CD1c-positive myeloid dendritic cell (primary cell): Measurements from ENCODE around the gene TSPAN13.
"Not testable (repeated sequence)": the region's sequence is repeated elsewhere in the genome, so short reads cannot be mapped to it uniquely, and the experiment has no call there.

Experiments
- DNase-seq: peaks from one replicate; pipeline ENCODE4 v3.0.0-alpha.2; 2016; ENCODE audit errors: extremely low spot score

The TSPAN13 gene

DNA sequence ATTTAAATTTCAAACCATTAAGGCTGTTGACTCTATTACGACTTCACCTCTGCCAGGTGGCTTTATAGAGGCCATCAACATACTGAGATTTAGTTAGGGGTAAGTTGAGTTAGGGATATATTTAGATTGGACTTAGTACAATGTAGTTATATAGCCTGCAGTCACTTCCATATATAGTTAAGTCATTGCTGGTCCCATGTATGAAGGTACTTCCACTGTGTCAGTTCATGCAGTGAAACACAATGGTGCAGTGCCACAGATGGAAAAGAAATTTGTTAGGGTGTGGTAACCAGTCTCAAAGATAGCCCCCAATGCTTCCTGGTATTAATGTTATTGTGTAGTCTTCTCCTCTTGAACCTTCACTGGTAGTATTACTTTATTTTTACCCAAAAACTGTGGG lies 12.6 kb upstream of the TSPAN13 start:
- DNase-seq, result no peak

DNA sequence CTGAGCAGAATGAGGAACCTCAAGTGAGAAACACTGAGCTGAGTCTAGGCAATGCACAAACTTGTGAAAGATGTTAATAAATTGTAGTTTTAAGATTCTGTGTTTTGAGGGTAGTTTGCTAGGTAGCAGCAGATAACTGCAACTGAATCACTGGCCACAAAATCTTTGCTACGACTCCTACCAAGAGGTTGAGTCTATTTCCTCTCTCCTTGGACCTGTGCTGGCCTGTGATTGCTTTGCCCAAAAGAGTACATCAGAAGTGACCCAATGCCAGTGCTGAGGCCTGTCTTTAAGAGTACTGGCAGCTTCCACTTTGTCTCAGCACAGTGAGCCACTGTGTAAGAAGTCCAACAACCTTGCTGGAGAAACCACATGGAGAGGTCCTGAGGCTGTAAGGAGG lies 11.9 kb upstream of the TSPAN13 start:
- DNase-seq, result no peak

DNA sequence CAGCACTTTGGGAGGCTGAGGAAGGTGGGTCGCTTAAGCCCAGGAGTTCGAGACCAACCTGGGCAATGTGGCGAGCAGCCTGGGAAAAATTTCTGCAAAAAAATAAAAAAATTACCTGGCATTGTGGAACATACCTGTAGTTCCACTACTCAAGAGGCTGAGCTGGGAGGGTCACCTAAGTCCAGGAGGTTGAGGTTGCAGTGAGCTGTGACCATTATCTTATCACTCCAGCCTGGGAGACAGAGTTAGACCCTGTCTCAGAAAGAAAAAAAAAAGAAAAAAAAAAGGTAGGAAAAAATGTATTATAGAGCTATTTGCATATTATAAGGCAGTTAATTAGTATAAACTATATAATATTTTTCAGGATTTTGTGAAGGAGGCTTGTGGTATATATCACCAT lies 11.0 kb upstream of the TSPAN13 start:
- DNase-seq, result no peak

DNA sequence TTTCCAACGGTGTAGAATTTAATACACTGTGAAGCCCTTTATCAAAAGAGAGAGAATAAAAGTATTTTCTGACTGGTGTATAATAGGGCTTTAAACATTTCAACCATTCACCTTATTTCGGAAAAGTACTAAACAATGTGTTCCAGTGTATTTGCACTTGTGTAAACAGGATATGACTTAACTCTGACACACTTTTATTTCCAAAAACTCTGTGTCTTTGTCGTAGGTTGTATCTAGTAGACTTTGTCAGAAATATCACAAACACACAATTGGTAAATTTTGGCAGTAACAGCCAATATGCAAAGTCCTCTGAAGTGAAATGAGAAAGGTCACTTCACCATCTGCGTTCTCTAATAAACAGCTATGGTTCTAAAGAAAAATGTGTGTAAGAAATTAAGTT lies 10.3 kb upstream of the TSPAN13 start:
- DNase-seq, result no peak

DNA sequence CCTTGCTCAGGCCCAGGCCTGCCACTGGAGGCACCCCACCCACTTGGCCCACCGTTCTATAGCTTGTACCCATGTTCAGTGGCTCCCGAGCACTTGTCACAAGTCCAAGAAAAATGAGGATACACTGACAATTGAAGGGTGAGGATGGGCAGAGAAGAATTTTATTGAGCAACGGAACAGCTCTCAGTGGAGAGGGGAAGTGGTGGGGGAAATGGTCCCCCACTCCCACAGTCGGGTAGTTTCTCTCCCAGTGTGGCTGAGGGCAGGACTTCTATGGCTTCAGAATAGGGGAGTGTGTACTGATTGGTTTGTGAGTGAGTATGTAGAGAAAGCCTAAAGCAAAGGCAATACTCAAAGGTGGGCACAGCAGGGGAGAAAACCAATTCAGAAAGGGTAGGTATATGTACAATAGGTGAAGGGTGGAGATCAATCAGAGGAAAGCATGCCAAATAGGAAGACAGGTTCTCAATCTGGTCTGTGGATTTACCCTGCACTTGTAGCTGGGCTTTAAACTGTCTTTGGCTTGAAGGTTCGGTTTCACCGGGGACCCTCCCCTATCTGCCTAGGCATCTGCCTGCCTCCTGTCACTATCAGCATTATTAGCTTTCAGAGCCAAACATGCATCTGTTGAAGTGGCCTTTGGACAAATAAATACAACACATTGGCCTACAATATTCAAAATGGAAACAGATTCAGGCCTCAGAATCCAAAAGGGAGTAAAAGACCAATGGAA lies 8.9 kb upstream of the TSPAN13 start:
- DNase-seq, result no peak

DNA sequence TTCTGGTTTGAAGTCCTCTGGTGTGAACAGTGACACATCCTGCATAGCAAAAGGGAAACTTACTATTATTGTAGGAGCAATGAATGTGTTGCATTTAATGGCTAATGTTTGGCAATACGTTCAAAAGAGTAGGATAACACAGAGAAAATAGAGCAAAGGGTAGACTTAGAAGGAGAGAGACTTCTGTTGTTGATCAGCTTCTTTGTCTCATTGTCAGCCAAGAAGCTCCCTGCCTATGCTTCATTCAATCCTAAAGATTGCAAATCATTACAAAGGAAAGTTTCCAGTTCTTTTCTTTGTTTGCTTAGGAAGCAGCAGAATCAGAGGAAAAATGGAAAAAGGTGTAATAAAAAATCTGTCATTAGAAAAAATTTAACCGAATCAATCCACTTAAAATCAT lies 7.9 kb upstream of the TSPAN13 start:
- DNase-seq, result no peak

DNA sequence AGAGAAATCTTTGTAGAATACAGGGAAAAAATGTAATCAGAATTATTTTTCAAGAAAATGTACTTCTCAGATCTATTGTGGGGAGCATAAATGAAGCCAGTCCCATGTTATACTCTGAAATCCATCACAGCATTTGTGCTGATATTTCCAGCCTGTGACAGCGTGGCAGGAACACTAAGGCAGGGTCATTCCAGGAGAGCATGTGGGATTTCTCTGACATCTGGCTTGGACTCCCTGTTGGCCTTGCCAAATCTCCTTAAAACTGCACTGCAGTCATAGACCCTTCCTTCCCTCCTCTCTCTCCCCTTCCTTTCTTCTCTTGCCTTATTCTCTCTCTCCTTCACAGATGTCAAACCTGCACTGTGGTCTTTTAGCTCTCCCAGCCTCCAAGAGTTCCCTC lies 6.5 kb upstream of the TSPAN13 start:
- no peak for DNase-seq

DNA sequence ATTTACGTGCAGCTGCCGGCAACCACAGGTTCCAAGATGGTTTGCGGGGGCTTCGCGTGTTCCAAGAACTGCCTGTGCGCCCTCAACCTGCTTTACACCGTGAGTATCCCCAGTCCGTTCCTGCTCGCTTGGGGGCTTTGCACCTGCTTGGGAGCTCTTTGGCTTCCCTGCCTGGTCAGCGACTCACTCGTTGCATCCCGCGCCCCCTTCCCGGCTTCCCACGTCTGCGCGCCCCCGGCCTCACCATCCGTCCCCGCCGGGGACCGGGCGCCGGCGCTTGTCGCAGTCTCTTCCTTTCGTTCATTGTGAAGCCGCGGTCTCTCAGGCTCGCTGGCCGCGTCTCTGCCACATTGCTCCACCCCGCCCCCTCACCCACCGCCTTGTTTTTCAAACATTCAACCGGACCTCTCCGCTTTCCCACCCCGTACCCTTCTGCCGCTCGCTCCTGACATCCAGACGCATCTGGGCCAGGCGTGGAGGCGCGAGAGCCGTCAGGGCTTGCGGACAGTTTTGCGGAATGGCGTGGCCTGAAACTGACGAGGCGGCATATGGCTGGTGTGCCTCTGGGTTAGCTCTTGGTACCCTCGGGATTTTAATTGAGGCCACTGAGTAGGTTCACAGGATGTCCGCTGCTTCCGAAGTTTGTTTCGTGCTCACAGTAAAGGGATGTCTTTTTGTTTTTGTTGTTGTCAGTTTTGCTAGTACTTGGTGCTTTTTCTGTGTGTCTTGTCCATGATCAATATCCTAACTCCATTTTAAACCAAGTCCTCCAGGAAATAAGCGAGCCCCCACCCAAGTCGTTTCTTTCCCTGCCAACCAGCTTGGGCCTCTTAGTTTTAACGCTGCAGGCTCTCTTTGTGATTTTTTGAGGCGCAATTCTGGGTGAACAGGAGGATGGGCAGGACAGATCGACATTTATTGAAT lies 639 bp downstream of the TSPAN13 start:
- DNase-seq, result peak; percentile 23

DNA sequence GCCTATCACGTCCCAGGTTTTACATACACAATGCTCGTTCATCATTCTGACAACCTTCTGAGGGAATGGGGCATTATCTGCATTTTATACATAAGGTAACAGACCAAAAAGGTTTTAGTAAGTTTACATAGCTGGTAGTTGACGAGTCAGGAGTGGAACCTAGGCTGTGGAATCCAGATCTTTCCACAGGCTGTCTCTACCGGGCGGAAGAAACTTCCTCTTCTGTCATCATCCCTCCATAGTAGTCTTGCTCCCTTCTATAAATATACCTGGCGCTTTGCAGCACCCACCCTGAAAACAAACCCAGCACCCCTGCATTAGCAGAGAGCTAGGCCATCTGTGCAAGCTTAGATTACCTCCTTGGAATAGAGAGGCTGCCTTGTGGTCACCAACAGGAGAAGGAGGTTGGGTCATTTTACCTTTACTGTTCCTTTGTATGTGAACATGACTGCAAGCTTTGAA lies 1.3 kb downstream of the TSPAN13 start:
- no peak for DNase-seq

DNA sequence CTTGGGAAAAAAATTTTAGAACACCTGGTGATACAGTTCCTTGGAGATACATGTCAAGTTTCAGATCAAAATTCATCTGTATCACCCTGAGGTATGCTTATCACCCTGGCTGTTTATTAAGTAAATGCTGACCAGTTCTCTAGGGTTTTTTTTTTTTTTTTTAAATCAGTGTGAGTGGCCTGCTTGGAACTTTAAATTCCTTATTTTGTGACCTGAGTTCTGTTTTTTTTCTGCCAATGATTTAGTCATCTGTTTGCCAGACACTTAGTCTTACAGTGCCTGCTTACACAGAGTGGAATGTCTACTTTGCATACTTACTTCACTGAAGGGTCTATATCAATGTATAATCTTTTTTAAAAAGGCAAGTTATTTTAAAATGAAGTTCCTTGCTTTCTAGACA lies 1.8 kb downstream of the TSPAN13 start:
- no peak for DNase-seq

DNA sequence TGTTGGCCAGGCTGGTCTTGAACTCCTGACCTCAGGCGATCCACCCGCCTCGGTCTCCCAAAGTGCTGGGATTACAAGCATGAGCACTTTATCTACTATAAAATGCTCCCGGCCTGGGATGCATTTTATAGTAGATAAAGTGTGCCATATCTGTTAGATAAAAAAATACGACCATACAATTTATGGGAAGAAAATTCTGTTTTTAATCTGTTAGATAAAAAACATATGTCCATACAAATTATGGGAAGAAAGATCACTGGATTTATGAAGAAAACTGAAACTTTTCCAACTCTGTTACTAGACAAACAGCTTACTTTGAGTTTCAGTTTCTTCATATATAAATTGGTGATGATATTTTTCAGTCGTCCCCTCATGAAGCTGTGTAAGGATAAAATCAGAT lies 4.5 kb downstream of the TSPAN13 start:
- no peak for DNase-seq

DNA sequence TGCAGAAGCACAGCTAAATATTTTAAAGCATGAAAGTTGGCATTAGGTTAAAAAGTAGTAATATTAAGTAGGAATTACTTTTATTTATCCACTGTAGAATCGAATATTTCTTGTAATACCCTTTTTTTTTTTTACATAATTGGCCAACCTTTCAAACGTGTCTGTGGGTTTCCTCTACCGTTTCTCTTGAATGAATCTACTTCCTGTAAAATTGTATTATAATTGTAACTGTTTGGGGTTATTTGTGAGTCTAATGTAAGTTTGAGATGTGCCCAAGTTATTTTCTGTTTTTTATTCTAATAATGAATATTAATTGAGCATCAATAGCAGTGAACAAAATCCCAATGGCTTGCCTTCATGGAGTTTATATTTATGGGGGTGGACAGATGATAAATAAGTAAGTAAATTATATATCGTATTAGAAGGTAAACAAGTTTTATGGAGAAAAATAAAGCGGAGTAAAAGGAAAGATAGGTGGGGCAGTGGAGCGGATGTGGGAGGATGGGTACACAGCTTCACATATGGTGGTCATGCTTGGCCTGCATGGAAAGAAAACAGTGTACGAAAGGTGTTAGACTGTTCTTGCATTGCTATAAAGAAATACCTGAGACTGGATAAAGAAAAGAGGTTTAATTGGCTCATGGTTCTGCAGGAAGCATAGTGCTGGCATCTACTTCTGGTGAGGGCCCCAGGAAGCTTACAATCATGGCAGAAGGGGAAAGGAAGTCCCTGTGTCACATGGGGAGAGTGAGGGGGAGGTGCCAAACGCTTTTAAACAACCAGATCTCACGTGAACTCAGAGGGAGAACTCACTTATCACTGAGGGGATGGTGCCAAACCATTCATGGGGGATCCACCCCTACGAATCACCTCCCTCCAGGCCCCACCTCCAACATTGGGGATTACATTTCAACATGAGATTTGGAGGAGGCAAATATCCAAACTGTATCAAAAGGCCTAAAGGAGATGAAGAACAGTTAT lies 5.4 kb downstream of the TSPAN13 start:
- DNase-seq, result no peak

DNA sequence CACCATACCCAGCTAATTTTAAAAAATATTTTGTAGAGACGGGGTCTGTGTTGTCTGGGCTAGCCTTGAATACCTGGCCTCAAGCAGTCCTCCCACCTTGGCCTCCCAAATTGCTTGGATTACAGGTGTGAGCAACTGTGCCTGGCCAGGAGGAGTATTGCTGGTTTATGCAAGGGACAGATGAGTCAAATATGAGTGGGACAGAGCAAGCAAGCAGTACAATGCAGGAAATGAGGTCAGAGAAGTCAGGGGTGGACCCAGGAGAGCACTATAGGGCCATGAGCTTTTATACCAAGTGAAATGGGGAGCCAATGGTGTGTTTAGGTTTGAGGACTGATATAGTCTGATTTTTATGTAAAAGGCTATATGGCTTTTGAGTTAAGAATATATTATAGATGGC lies 6.3 kb downstream of the TSPAN13 start:
- DNase-seq, result no peak

DNA sequence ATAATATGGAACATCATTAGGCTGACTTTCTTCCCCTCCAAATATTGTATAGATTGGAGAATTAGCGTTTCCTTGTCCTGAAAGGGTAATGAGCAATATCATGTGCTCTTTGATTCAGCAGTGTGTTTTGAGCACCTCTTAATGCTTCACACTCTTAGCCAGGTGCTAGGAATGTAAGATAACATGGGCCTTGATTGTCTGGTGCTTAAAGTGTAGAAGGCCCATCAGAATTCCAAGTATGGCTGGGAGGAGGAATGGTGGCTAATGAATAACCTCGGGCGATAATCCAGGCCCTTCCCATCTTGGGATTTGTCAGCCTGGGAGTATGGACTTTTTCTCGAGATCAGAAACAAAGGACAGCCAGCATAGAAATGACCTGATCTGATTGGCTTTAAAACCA lies 8.6 kb downstream of the TSPAN13 start:
- no peak for DNase-seq

DNA sequence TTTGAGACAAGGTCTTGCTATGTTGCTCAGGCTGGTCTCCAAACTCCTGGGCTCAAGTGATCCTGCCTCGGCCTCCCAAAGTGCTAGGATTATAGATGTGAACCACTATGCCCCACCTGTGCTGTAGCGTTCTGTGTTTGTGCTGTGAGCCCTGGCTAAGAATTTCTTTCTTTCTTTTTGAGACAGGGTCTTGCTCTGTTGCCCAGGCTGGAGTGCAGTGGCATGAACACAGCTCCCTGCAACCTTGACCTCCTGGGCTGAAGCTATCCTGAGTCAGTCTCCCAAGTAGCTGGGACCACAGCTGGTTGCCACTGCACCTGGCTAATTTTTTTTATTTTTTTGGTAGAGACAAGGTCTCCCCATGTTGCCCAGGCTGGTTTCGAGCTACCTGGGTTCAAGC lies 11.4 kb downstream of the TSPAN13 start:
- no peak for DNase-seq

DNA sequence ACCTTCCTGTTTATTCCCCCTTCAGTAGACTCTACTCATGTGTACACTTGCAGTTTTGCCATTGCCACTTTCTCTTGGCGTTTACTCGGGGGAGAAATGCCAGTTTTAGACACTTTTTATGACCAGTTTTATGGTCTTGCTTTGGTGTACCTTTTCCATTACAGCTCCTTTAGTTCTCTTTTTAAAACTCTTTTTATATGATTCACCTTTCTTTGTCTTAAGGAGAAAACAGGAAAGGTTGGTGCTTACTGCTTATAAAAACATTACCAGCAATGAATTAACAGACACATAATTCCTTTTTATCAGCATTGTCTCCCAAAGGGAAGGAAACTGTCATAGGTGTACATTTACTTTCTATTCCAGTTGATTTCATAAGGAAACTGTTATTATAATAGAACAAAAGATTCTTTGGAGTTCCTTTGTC lies 11.9 kb downstream of the TSPAN13 start:
- no peak for DNase-seq

DNA sequence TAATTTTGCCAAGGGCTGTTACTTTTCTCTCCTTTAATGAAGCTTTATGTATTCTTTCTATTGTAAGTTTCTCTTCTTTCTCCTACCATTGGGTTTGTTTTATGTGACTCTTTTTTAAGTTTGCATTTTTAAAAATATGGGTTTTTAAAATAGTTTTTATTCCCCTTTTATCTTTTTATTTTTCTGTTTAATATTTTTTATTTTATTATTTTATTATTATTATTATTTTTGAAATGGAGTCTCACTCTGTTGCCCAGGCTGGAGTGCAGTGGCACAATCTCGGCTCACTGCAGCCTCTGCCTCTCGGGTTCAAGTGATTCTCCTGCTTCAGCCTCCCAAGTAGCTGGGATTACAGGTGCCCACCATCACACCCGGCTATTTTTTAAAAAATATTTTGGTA lies 16.4 kb downstream of the TSPAN13 start:
- not testable (repeated sequence) for DNase-seq

DNA sequence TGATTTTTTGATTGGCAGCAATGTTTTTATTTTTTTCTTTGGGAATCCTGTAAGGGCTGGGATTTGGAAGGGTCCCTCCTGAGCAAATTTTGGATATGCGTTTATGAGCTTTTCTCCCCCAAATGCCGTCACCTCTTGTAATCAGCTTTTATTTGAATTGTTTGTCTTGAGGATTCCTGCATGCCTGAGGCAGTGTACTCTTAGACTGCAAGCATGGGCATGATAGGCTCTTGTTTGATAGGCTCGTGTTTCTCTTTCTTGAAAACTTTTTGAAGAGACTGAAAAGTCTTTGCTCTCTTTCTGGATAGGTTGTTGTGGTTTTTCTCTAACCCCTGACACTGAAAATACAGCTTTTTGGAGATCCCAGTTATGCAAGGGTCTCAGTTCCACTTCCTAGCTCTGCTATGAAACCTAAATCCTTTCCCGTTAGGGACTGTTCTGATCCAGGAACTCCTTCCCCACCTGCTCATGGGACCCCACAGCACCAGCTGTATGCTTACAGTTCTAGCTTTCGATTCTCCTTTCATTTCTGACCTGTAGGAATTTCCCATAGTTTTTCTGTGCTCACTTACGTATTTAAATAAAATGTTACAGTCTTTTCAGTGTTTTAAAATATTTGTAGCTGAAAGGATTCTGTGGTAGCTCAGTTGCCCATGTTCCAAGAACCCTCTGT lies 17.2 kb downstream of the TSPAN13 start:
- DNase-seq, result no peak

DNA sequence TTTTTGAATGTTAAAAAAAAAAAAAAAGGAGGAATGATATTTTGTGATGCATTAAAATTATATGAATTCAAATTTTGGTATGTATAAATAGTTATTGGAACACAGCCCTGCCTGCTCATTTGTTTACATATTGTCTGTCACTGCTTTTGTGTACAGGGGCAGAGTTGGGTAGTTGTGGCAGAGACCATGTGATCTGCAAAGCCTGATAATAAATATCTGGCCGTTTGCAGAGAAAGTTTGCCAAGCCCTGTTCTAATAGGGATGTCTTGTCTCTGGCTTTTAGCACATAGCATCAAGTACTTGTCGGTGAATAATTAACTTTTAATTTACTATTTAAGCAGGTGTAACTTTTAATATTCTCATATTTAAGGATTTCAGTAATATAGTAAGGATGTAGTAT lies 19.8 kb downstream of the TSPAN13 start:
- DNase-seq, result no peak

DNA sequence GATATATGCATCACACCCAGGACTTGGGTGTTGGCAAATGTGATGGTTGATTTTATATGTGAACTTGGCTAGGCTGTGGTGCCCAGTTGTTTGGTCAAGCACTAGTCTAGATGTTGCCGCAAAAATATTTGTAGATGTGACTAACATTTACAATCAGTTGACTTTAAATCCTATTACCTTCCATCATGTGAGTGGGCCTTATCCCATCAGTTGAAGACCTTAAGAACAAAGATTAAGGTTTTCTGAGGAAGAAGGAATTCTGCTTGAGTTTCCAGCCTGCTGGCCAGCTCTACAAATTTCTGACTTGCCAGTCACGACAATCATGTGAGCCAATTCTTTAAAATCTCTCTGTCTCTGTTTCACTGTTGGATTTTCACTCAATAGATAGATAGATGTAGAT lies 20.3 kb downstream of the TSPAN13 start:
- no peak for DNase-seq

DNA sequence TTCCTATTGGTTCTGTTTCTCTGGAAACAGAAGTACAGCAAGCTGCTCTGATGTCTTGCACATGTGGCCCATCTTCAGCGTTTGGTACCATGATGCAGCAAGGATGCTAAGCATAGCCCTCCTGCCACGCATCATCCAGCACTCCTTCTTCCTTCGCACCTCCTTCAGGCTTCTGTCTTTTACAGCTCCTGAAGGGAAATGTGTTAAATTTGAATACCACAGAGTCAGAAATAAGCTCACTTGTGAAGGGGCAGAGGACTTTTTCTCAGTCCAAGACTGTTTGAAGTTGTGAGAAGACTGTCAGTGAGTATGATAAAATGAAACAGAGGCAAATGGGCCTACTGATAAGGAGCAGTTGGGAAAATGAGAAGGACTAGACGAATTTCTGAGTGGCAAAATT lies 20.7 kb downstream of the TSPAN13 start:
- DNase-seq, result no peak
